SK-N-SH treated with all-trans-retinoic acid at 6 μM for 48 hours (cell line): ENCODE results near the gene FAR2.

Experiments
- BACH2 ChIP-seq: fragments of 250-450 bp; sonication (Bioruptor Pico); IDR thresholded peaks from 2 replicates; pipeline ENCODE4 v1.9.0; 2021; ENCODE audit warnings: mild to moderate bottlenecking, borderline replicate concordance
- OSR1 ChIP-seq: fragments of 250-450 bp; sonication (Bioruptor Pico); IDR thresholded peaks from 2 replicates; pipeline ENCODE4 v1.8.0; 2022; ENCODE audit warnings: moderate library complexity, mild to moderate bottlenecking, inconsistent platforms
- TSHZ2 ChIP-seq: fragments of 250-450 bp; sonication (Bioruptor Pico); IDR thresholded peaks from 2 replicates; pipeline ENCODE4 v1.5.0; 2020; ENCODE audit warnings: mild to moderate bottlenecking, moderate library complexity
- ZFP3 ChIP-seq: fragments of 250-450 bp; sonication (Bioruptor Pico); IDR thresholded peaks from 2 replicates; pipeline ENCODE4 v1.5.0; 2020; ENCODE audit warnings: mild to moderate bottlenecking, moderate library complexity
- TF ChIP-seq, protein P1 (sequence below): fragments of 250-450 bp; sonication (Bioruptor Pico); IDR thresholded peaks from 2 replicates; pipeline ENCODE4 v1.8.0; 2020; ENCODE audit warnings: mild to moderate bottlenecking, moderate library complexity, borderline replicate concordance

DNA sequence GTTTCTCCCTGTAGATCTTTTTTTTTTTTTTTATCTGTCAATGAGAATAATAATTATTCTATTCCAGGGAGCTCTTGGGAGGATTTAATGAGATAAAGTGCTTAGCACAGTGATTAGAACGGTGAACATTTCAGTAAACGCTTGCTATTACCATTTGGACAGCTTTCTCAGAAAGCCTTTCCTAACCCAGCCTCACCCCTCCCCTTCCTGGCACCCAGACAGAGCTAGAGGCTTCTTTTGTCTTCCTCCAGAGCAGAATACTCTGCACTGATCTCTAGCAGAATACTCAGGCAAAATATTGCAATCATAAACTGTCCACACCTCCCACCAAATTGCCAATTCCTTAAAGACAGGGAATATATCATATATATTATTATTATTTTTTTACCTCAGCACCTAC is 165.3 kb downstream of the FAR2 start:
- TF ChIP-seq, protein P1, sequence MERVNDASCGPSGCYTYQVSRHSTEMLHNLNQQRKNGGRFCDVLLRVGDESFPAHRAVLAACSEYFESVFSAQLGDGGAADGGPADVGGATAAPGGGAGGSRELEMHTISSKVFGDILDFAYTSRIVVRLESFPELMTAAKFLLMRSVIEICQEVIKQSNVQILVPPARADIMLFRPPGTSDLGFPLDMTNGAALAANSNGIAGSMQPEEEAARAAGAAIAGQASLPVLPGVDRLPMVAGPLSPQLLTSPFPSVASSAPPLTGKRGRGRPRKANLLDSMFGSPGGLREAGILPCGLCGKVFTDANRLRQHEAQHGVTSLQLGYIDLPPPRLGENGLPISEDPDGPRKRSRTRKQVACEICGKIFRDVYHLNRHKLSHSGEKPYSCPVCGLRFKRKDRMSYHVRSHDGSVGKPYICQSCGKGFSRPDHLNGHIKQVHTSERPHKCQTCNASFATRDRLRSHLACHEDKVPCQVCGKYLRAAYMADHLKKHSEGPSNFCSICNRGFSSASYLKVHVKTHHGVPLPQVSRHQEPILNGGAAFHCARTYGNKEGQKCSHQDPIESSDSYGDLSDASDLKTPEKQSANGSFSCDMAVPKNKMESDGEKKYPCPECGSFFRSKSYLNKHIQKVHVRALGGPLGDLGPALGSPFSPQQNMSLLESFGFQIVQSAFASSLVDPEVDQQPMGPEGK (CRISPR knock-in tag): no peak
- no peak for TF ChIP-seq TSHZ2 (CRISPR knock-in tag)
- no peak for TF ChIP-seq OSR1 (CRISPR knock-in tag)
- no peak for TF ChIP-seq ZFP3 (CRISPR knock-in tag)
- no peak for TF ChIP-seq BACH2
